HT-29 (cell line): Measurements from ENCODE around the gene CER1. TPM values are rescaled to one million over a fixed set of nuclear protein-coding genes. Genes with fewer than 3 reads are reported as not detected.
A peak's percentile ranks its signal among the peaks of the same experiment; 100 is the strongest.

Experiments
- DNase-seq: peaks from one replicate; pipeline ENCODE4 v3.0.0-alpha.2; 2015; ENCODE audit warnings: low spot score
- total RNA-seq: library from RNA; depleted of rRNA; stranded (reverse); fragments of >200 nt; shearing (Covaris generic); gene quantifications from 2 replicates; pipeline ENCODE4 v1.2.3, GENCODE V29; 2014; rRNA removed

CER1 gene
- total RNA-seq, result not detected in 2 replicates

GRCh38 chr9:14722391-14723035 is at the start of gene CER1:
TSS of gene CER1 (minus strand) at chr9:14722733. CDS start at chr9:14722672, 61 bp downstream.
- no peak for DNase-seq

GRCh38 chr9:14770592-14770991 is 48.1 kb upstream of the CER1 start:
- DNase-seq, result no peak

GRCh38 chr9:14769230-14769571 is 46.7 kb upstream of the CER1 start:
- DNase-seq, result peak; percentile 39

- DNase-seq, result peak; percentile 67
Observed at GRCh38 chr9:14768405-14769229, 46.1 kb upstream of the CER1 start.

- DNase-seq, result no peak
Observed at GRCh38 chr9:14766299-14766698, 43.8 kb upstream of the CER1 start.

GRCh38 chr9:14761584-14761983 is 39.1 kb upstream of the CER1 start:
- DNase-seq, result no peak

GRCh38 chr9:14760060-14760459 is 37.5 kb upstream of the CER1 start:
- DNase-seq, result no peak

GRCh38 chr9:14756291-14756690 is 33.8 kb upstream of the CER1 start:
- DNase-seq, result no peak

- DNase-seq, result no peak
Observed at GRCh38 chr9:14752871-14753270, 30.3 kb upstream of the CER1 start.

GRCh38 chr9:14752271-14752670 is 29.7 kb upstream of the CER1 start:
- no peak for DNase-seq

- no peak for DNase-seq
Observed at GRCh38 chr9:14750821-14751220, 28.3 kb upstream of the CER1 start.

- DNase-seq, result no peak
Observed at GRCh38 chr9:14749741-14750211, 27.2 kb upstream of the CER1 start.

- no peak for DNase-seq
Observed at GRCh38 chr9:14748373-14748772, 25.8 kb upstream of the CER1 start.

GRCh38 chr9:14747111-14747510 is 24.6 kb upstream of the CER1 start:
- no peak for DNase-seq

GRCh38 chr9:14746626-14747025 is 24.1 kb upstream of the CER1 start:
- no peak for DNase-seq

- DNase-seq, result no peak
Observed at GRCh38 chr9:14744768-14745167, 22.2 kb upstream of the CER1 start.

GRCh38 chr9:14741369-14741768 is 18.8 kb upstream of the CER1 start:
- DNase-seq, result no peak

GRCh38 chr9:14733133-14733532 is 10.6 kb upstream of the CER1 start:
- DNase-seq, result no peak

GRCh38 chr9:14731294-14731981 is 8.9 kb upstream of the CER1 start:
- DNase-seq, result no peak

- no peak for DNase-seq
Observed at GRCh38 chr9:14730461-14730898, 7.9 kb upstream of the CER1 start.

GRCh38 chr9:14723301-14723700 is 768 bp upstream of the CER1 start:
- no peak for DNase-seq

GRCh38 chr9:14719231-14719923 is 3.2 kb downstream of the CER1 start:
- no peak for DNase-seq
